PC-3 (cell line): Measurements from ENCODE around the gene C9orf85.

Experiments
- CTCF ChIP-seq: fragments of 300-600 bp; sonication (generic); conservative IDR thresholded peaks from 2 replicates; pipeline ENCODE4 v1.5.1; 2017; ENCODE audit warnings: antibody characterized with exemption, low read depth, mild to moderate bottlenecking, low read length
- EZH2 ChIP-seq: fragments of 300-600 bp; sonication (generic); IDR thresholded peaks from one replicate; pipeline ENCODE4 v1.6.1; 2017; ENCODE audit warnings: antibody characterized with exemption, mild to moderate bottlenecking, low read length; ENCODE audit not compliant: unreplicated experiment

DNA sequence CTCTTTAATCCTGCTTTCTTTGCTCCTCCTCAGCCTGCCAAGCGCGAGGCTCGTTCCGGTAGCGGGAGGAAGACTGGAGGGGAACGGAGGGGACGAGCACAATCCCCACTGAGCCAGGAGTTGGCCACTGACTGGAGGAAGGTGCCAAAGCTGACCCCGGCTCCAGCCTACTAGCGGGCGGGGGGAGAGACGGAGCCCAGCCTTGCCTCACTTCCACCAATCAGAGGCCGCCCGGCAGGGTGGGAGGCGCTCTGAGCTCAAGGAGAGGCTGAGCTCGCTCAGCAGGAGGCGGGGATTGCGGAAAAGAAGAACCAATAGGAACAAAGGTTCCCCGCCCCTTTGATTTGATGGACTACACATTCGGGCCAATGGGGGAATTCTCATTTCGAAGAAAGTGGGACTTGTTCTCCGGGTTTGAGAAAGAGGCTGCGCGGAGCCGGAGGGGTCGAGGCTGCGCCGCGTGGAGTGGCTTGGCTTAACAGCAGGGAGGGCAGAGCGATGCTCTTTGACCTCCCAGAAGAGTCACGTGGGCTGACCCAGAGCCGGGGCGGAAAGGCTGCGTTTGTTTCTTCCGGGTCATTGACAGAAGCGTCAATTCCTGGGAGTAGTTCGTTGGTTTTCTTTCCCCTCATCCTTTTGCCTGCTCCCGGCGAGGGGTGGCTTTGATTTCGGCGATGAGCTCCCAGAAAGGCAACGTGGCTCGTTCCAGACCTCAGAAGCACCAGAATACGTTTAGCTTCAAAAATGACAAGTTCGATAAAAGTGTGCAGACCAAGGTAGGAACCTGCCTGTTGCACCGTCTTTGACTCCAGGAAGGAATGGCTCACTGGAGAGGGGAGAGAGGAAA is at the start of gene C9orf85, which contains the start of gene ABHD17B:
- TF ChIP-seq CTCF = no peak
- TF ChIP-seq EZH2 = no peak
